A673 (cell line): ENCODE measurements around the gene KLHL41. TPM values are rescaled to one million over a fixed set of nuclear protein-coding genes. Genes with fewer than 3 reads are reported as not detected.

ENCODE experiments used
- BruUV-seq: library from RNA; stranded (reverse); fragments of 400-500 nt; replicated peaks from 2 replicates; lab custom pipeline; 2021; lab: Mats Ljungman, UMichigan
- CTCF ChIA-PET: fragments of 300-600 bp; sonication (Branson Sonifier 250); formaldehyde crosslinking; loops from one replicate; lab custom pipeline; 2022; ENCODE audit warnings: antibody characterized with exemption; lab: Charles Lee
- POLR2A ChIA-PET: fragments of 300-600 bp; sonication (Branson Sonifier 250); formaldehyde crosslinking; loops from one replicate; lab custom pipeline; 2022; ENCODE audit warnings: antibody characterized with exemption; ENCODE audit not compliant: low non-redundant PET; lab: Charles Lee
- DNase-seq: peaks from one replicate; pipeline ENCODE4 v3.0.0-alpha.2; 2015; ENCODE audit warnings: low spot score
- H3K27ac ChIP-seq: fragments of 200-600 bp; sonication (generic); 2 replicates; pipeline ENCODE4 v1.5.1; 2016; ENCODE audit warnings: mixed run types, low read depth, mild to moderate bottlenecking, mixed read lengths, antibody characterized with exemption, low read length; ENCODE audit not compliant: poor library complexity, severe bottlenecking
- H3K27me3 ChIP-seq: fragments of 200-600 bp; sonication (generic); replicated peaks from 2 replicates; pipeline ENCODE4 v1.6.1; 2017; ENCODE audit warnings: mixed run types, low read depth, mild to moderate bottlenecking, mixed read lengths, antibody characterized with exemption, low read length; ENCODE audit not compliant: insufficient read depth, poor library complexity
- H3K36me3 ChIP-seq: fragments of 200-600 bp; sonication (generic); 2 replicates; pipeline ENCODE4 v1.6.1; 2016; ENCODE audit warnings: mixed run types, mild to moderate bottlenecking, mixed read lengths, antibody characterized with exemption, low read length; ENCODE audit not compliant: insufficient read depth, poor library complexity, severe bottlenecking
- H3K4me1 ChIP-seq: fragments of 200-600 bp; sonication (generic); 2 replicates; pipeline ENCODE4 v1.6.1; 2017; ENCODE audit warnings: mixed run types, mild to moderate bottlenecking, mixed read lengths, antibody characterized with exemption, low read length; ENCODE audit not compliant: insufficient read depth, poor library complexity, severe bottlenecking
- H3K4me3 ChIP-seq: fragments of 200-600 bp; sonication (generic); 2 replicates; pipeline ENCODE4 v1.5.1; 2016; ENCODE audit warnings: low read depth, mixed run types, mild to moderate bottlenecking, mixed read lengths, low read length; ENCODE audit not compliant: poor library complexity, severe bottlenecking
- H3K9me3 ChIP-seq: fragments of 200-600 bp; sonication (generic); 2 replicates; pipeline ENCODE4 v1.6.1; 2016; ENCODE audit warnings: mixed run types, low read depth, mild to moderate bottlenecking, mixed read lengths, antibody characterized with exemption, low read length; ENCODE audit not compliant: poor library complexity, severe bottlenecking
- EZH2 ChIP-seq: fragments of 200-600 bp; sonication (generic); IDR thresholded peaks from 2 replicates; pipeline ENCODE4 v1.6.1; 2017; ENCODE audit warnings: borderline replicate concordance, low read depth, mild to moderate bottlenecking, mixed read lengths, antibody characterized with exemption, low read length; ENCODE audit not compliant: poor library complexity, severe bottlenecking
- intact Hi-C: fragments of 100-400 bp; cut with micrococcal nuclease; formaldehyde crosslinking; loops from one replicate; pipeline ENCODE4 v1.10.0; 2022; ENCODE audit not compliant: unreplicated experiment
- total RNA-seq: library from RNA; stranded (reverse); gene quantifications from 2 replicates; pipeline ENCODE4 v1.2.3, GENCODE V29; 2021
- TF ChIP-seq, protein P1 (sequence below): fragments of 300-800, 200-600 bp; sonication (generic); conservative IDR thresholded peaks from 2 replicates; pipeline ENCODE4 v1.5.1; 2017; ENCODE audit warnings: low read depth, mild to moderate bottlenecking, antibody characterized with exemption, low read length, moderate library complexity, mixed read lengths

KLHL41 gene
- total RNA-seq, 1 experiment from 2014 or later, result 0.34 TPM

DNA sequence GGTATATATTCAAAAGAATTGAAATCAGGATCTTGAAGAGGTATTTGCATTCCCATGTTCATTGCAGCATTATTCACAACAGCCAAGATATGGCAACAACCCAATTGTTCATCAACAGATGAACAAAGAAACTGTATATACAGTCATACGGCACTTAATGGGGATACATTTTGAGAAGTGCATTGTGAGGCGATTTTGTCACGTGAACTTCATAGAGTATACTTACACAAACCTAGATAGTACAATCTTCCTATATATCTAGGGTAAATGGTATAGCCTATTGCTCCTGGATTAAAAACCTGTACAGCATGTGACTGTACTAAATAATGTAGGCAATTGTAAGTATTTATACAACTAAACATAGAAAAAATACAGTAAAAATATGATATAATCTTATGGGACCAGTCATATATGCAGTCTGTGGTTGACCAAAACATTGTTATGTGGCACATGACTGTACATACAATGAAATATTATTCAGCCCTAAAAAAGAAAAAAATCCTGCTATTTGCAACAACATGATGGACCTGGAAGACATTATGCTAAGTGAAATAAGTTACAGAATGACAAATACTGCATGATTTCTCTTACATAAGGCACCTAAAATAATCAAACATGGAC is 39.4 kb upstream of the KLHL41 start:
- BruUV-seq, result no TSS peak
- POLR2A ChIA-PET, result no interaction called here
- Histone ChIP-seq H3K27ac (no peak overlapping the region), H3K9me3 (no peaks in the 10 kb centered on the region), H3K27me3 (no peaks in the 10 kb centered on the region), H3K4me1 (no peaks in the 10 kb centered on the region), H3K4me3 (no peak overlapping the region), H3K36me3 (no peaks in the 10 kb centered on the region)
- no peak for DNase-seq
- TF ChIP-seq EZH2, result no peak
- TF ChIP-seq, protein P1, sequence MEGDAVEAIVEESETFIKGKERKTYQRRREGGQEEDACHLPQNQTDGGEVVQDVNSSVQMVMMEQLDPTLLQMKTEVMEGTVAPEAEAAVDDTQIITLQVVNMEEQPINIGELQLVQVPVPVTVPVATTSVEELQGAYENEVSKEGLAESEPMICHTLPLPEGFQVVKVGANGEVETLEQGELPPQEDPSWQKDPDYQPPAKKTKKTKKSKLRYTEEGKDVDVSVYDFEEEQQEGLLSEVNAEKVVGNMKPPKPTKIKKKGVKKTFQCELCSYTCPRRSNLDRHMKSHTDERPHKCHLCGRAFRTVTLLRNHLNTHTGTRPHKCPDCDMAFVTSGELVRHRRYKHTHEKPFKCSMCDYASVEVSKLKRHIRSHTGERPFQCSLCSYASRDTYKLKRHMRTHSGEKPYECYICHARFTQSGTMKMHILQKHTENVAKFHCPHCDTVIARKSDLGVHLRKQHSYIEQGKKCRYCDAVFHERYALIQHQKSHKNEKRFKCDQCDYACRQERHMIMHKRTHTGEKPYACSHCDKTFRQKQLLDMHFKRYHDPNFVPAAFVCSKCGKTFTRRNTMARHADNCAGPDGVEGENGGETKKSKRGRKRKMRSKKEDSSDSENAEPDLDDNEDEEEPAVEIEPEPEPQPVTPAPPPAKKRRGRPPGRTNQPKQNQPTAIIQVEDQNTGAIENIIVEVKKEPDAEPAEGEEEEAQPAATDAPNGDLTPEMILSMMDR, result no peak
- CTCF ChIA-PET, result no interaction called here
- intact Hi-C loops, result no loop called here

DNA sequence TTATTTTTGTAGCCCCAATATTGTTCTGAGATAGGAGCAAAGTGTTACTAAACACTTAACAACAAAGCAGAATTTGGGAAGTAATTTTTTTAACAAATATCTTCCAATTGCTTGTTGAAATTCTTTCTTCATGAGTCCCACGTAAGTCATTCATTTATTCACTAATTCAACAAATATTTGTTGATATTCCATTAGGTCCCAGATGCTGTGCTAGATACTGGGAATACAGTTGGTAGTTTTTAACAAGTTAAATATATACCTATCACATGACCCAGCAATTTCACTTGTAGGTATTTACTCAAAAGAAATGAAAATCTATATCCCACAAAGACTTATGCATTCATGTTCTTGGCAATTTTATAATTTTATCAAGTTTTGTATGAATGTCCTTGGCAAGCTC is 37.3 kb upstream of the KLHL41 start:
- Histone ChIP-seq H3K27me3 (no peaks in the 10 kb centered on the region), H3K4me1 (no peaks in the 10 kb centered on the region), H3K4me3 (no peak overlapping the region), H3K9me3 (no peaks in the 10 kb centered on the region), H3K27ac (no peak overlapping the region), H3K36me3 (no peaks in the 10 kb centered on the region)
- DNase-seq, result no peak
- TF ChIP-seq, protein P1, result no peak
- TF ChIP-seq EZH2, result no peak
- no TSS peak for BruUV-seq
- ChIA-PET CTCF (interaction anchor here (1.2 kb wide), 1 partner anchor 454 kb away, joined by 4 read pairs; no protein-coding TSS in a partner anchor), POLR2A (no interaction called here)
- intact Hi-C loops, result no loop called here

DNA sequence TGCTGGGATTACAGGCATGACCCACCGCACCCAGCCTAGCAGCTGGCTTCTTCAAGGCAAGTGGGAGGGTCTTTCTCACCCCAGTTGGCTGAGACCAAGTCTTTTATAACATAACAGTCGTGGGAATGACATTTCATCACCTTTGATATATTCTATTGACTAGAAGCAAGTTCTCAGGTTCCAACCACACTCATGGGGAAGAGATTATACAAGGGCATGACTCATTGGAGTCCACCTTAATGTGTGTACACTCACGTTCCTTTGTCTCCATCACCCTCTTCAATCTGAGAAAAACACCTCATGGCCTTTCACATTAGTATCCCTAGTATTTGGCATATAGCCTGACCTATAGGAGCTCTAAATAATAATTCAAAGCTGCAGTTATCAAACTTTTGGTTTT is 33.0 kb upstream of the KLHL41 start:
- H3K36me3 ChIP-seq, result no peaks in the 10 kb centered on the region
- no peaks in the 10 kb centered on the region for H3K4me1 ChIP-seq
- no peaks in the 10 kb centered on the region for H3K27me3 ChIP-seq
- DNase-seq, result no peak
- H3K27ac ChIP-seq, result no peak overlapping the region
- H3K9me3 ChIP-seq, result no peaks in the 10 kb centered on the region
- TF ChIP-seq, protein P1, result no peak
- no peak for TF ChIP-seq EZH2
- intact Hi-C loops, result no loop called here
- POLR2A ChIA-PET, result no interaction called here
- CTCF ChIA-PET, result no interaction called here
- BruUV-seq, result no TSS peak
- H3K4me3 ChIP-seq, result no peak overlapping the region
